Jurkat, Clone E6-1 (cell line): ENCODE results near the gene KDM4C.
"Not testable (repeated sequence)": the region's sequence is repeated elsewhere in the genome, so short reads cannot be mapped to it uniquely, and the experiment has no call there.

Source experiments
- DNase-seq: peaks from one replicate; pipeline ENCODE4 v3.0.0-alpha.2; 2011; ENCODE audit warnings: low read depth, low spot score
- H3K4me3 ChIP-seq: 2 replicates; pipeline ENCODE4 v1.5.1; 2011; ENCODE audit warnings: mild to moderate bottlenecking, low read length, control low read depth, moderate library complexity

The KDM4C gene

DNA sequence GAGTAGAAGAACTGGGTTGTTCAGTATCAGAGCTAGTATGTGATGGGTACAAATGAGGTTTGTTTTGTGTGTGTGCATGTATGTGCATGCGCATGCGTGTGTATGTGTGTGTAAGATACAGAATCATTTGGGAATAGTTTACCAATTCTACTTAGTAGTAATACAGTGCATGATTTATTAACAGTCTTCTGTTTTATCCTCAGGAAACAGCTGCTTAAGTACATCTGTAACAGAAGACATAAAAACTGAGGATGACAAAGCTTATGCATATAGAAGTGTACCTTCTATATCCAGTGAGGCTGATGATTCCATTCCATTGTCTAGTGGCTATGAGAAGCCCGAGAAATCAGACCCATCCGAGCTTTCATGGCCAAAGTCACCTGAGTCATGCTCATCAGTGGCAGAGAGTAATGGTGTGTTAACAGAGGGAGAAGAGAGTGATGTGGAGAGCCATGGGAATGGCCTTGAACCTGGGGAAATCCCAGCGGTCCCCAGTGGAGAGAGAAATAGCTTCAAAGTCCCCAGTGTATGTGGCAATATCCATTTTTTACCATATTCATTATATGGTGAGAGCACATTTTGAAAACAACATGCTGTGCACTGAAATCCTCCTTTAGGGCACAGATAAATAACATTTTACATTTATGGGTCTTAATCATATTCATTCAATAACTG is 228.5 kb downstream of the KDM4C start:
- DNase-seq, result no peak
- no peak overlapping the region for H3K4me3 ChIP-seq

DNA sequence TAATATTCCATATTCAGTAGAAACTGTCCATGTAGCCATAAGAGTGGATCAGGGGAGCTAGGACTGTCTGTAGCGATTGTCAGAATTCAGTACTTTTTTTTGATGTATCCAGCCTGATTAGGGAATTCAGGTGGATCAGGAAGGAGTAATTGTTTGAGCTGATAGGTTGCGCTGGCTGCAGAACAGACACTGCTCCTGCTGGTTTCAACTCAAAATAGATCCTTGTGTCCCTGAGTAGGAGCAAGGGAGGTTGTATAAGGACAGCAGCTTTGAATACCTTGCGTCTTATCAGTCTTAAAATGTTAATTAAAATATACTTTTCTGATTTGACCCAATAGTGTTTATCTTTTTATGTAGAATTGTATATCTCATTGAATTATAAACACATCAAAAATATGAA is 229.6 kb downstream of the KDM4C start:
- no peak for DNase-seq
- no peak overlapping the region for H3K4me3 ChIP-seq

DNA sequence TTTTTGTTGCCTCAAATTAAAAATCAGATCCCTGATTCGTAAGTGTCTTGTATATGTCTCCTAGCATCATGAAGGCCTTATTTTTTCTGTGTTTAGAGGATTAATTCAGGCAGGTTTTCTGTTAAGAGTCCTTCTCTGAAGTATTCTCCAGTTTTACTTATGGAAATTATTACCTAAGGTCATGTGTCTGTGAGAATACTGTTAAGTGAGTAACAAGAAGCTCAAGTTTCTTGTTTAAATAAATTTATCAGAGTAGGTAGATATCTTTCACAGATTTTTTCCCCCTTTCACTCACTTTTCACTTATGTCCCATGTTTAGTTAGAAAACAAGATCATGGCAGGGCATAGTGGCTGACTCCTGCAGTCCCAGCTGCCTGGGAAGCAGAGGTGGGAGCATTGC is 233.6 kb downstream of the KDM4C start:
- DNase-seq, result no peak
- H3K4me3 ChIP-seq, result no peak overlapping the region

DNA sequence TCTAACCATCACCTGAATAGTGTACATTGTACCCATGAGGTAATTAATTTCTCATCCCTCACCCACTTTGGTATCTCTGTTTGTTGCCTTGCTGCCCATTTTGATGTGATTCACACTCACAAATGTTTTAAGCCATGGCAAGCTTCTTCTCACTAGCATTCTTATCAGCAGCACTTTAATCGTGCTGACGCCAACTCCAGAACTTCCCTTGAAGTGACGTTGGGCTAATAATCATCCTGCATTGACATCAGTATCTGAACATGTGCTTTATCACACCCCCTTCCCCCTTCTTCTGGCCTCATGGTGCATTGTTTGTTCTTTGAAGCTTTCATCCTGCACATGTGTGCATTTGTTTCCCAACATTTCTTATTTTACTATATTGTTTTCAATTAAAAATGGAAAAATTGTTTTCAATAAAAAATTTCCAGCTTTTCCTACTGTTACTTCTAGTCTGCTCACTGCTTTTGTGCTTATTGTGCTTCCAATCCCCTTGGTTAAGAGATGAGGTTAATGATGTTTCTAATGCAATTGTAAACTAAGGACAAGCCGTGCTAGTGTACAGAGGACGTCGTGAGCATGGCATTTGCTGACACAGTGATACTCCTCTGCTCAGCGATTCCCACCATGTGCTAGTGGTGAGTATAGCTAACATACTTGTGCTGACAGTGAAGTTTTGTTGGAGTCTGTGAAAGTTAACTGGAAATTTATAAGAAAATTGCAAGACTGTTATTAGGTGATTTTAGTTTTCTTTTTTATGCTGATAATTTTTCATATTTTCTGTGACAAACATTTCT is 238.5 kb downstream of the KDM4C start:
- H3K4me3 ChIP-seq, result no peak overlapping the region
- no peak for DNase-seq

DNA sequence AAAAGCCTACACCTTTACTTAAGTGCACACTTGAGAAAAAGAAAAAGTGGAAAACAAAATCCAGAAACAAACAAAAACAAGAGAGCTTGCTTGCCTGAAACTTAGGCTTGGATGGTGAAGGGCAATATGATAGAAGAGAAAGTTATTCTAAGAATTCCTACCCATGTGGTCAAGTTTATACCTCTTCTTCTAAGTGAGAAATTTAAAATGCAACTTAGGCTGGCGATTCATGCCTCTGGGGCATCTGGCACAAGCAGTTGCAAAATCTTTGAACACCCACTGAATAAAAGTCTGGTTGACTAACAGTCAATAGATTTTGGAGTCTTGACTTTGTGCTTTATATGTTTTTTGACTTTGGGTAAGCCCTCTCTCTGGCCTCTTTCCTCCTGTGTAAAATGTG is 239.6 kb downstream of the KDM4C start:
- H3K4me3 ChIP-seq, result no peak overlapping the region
- DNase-seq, result no peak

DNA sequence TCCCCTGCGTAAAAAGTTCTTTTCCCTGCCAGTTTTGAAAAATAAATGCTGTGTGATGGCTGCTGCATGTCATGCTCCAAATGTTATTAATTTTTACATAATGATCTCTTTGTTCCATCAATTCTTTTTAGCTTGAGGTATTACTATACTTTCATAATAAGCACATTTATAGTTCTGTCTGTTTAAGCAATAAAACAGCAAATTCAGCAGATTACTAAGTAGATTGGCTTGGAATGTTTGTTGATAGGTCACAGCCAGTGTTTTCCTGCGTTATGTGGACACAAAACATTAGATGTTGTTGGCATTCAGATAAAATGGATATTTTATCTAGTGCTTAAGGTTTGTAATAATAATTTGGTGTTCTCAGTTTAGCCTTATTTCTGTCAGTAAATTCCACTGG is 242.0 kb downstream of the KDM4C start:
- no peak overlapping the region for H3K4me3 ChIP-seq
- DNase-seq, result no peak

DNA sequence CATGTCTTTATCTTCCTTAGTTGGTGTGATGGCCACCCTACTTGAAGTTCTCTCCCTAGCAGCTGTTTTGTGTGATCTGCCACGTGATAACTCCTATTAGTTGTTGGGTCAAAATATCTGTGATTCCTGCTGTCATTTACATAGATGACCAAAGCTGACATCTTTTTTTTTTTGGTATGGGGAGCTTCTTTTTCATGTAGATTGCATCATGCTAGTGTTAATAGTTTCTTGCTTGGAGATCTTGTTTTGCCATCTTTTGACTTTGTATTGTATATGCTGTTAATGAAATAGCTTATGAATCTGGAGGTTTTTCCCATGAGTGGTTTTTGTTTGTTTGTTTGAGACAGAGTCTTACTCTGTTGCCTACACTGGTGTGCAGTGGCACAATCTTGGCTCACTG is 243.8 kb downstream of the KDM4C start:
- no peak overlapping the region for H3K4me3 ChIP-seq
- DNase-seq, result no peak

DNA sequence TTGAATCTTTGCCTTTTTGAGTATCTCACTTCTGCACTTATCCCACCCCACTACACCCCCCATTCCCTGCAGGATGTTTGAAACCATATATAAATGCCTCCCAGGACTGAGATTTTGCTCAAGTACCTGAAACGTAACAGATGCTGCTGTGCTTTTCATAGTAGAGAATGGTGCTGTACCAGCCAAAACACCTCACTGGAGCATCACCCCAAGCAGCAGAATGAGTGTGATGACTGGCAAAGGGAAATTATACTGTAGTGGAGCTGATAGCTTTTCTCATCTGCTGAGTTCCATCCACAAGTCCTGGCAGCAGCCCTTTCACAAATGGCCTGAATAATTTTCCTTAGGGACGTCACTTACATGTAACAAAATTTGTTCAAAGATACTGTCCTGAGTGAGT is 246.1 kb downstream of the KDM4C start:
- DNase-seq, result no peak

DNA sequence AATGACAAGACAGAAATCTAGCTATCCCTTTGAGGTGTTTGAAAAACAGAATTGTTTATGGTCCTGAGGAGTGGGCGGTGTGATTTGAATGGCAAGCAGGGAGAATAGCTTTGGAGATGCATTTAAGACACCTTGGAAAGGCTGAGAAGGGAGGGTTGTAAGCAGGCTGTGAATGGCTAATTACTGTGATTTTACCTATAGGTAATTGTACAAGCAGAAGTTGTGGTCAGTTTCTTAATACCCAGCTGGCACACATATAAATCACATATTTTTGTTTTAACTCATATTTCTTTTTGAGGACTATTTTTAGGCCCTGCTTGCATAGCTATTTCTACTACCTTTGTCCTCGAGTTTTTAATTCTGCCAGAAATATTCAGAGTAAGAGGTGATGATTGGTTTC is 248.6 kb downstream of the KDM4C start:
- DNase-seq, result no peak
- H3K4me3 ChIP-seq, result no peak overlapping the region

More for the DNA sequence above, 246.1 kb downstream of the KDM4C start:
- H3K4me3 ChIP-seq, result no peak overlapping the region

DNA sequence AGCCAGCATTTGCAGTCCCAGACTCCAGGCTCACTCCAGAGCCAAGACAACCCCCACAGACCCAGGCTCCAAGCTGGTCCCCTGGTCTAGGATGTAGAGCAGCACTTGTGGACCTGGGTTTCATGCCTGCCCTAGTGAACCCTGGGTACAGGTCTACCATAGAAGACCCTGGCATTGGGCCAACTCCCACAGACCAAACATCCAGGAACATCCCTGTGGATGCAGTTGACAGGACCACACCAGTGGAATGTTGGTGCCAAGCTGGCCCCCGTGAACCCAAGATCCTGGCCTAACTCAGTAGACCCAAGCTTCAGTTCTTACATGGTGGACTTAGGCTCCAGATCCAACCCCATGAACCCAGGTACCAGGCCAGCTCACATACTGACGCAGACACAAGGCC is 250.6 kb downstream of the KDM4C start:
- H3K4me3 ChIP-seq, result no peak overlapping the region
- DNase-seq, result no peak

DNA sequence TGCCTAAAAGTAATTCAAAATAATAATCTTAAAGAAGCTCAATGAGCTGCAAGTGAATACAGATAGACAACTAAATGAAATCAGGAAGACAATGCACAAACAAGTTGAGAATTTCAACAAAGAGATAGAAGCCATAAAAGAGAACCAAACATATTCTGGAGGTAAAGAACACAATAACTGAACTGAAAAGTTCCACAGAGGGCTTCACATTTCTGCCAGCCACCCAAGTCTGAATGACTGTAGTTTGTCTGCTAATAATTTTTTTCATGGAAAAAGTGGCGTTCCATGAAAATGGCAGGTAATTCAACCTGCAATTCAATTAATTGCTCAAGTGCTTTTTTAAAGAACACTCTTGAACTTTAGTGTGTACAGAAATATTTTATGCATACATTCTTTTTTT is 251.3 kb downstream of the KDM4C start:
- no peak for DNase-seq
- no peak overlapping the region for H3K4me3 ChIP-seq

DNA sequence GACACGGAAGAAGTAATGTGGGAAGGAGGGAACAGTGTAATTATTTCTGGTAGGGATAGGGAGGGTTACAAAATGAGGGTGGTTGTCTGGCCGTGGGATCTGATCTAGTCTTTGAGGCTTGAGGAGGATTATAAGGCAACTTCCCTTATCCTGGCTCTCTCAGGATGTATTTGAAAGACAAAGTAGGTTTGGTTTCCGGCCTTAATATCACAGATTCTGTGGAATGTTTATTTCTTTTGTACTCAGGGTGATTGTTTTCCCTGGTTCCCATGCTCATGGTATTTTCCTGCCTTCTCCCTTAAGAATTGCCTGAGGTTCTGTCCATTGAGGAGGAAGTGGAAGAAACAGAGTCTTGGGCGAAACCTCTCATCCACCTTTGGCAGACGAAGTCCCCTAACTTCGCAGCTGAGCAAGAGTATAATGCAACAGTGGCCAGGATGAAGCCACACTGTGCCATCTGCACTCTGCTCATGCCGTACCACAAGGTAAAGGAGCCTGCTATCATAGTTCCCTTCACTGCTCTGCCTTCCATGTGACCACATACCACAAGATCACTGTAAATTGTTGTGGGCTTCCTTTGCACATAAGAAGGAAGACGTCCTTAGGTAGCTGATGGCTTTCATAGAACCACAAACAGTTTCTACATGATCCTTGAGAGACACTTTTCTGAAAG is 253.8 kb downstream of the KDM4C start:
- no peak overlapping the region for H3K4me3 ChIP-seq
- DNase-seq, result peak; percentile 96

DNA sequence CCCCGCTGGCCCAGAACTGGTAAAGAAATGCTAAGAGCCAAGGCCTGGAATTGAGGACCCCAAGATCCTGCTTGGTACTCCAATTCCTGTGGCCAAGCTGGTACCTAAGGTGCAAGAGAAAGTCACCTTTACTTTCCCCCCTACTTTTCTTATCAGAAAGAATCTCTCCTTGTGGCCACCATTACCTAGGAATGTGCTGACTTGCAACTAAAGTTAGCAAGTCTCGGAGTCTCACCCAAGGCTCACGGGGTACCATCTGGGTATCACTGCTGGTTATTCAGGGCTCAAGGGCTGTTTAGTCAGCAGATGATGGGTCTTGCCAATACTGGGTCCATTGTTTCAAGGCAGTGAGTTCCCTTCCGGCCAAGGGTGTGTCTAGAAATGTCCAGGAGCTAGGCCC is 270.2 kb downstream of the KDM4C start:
- H3K4me3 ChIP-seq, result no peak overlapping the region
- DNase-seq, result no peak

DNA sequence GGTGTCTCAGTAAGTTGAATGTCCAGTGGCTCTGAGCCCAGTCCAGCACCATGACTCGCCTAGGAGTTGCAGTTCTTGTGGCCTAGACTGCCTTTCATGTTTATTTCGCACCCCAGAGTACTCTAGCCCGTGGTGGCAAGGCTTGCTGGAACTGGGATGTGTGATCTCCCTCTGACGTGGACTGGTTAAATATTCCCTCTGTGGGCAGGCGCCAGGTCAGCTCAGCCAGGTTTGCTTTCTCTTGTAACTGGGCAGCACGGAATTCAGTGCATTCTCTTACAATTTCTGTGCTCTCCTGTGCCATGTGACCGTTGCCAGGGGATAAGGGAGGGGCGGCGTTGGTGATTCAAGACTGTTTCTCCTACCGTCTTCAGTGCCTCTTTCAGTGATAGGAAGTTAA is 270.8 kb downstream of the KDM4C start:
- H3K4me3 ChIP-seq, result no peak overlapping the region
- no peak for DNase-seq

DNA sequence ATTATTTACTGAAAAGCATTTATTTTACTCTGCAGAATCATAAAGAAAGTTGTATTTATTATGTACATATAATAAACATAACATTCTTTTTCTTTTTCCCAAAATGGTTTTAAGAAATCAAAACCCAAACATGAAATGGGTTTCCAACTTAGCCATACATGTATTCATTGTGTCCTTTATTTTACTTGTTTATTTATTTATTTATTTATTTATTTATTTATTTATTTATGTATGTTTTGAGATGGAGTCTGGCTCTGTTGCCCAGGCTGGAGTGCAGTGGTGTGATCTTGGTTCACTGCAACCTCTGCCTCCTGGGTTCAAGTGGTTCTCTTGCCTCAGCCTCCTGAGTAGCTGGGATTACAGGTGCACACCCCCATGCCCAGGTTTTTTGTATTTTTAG is 273.2 kb downstream of the KDM4C start:
- H3K4me3 ChIP-seq, DNase-seq: not testable (repeated sequence)

DNA sequence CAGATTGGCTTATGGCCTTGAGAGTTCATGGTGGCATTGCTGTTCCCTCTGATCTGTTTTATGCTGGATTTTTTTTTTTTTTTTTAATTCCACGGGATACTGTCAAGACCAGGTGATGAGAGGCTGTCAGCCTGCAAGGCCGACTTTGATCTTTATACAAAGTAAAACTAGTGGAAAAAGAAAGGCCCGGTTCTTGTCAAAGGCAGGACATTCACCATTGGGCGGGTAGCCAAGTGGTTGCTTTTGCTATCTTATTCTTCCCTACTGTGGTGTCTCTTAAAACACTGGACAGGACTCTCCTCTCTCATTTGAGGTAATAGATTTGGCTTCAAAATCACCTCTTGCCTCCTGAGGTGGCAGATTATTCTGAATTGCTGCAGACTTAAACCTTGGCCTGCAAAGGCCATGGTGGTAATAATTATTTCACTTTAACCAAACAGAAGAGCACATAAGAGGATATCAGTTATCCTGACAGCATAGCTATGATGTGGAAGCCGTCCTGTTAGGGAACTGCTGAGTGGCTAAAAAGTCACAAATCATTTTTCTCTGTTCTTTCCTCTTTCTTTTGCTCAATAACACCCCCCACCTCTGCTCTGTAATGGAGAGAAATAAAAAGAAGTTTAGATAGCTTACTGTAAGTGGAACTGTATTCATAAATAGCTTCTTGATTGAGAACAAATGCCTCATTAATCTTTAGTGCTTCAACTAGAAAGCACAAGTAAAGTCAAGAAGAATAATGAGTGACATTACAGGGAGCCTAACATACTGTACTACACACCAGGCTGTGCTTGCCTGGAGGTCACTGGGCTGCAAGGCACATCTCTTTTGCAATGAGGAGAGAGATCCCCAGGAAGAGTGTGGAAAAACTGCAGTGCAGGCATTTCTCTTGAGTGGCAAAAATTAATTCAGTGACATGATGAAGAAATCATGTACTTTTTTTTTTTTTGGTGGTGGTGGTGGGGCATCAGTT is 275.6 kb downstream of the KDM4C start:
- H3K4me3 ChIP-seq, result no peak overlapping the region
- DNase-seq, result no peak

DNA sequence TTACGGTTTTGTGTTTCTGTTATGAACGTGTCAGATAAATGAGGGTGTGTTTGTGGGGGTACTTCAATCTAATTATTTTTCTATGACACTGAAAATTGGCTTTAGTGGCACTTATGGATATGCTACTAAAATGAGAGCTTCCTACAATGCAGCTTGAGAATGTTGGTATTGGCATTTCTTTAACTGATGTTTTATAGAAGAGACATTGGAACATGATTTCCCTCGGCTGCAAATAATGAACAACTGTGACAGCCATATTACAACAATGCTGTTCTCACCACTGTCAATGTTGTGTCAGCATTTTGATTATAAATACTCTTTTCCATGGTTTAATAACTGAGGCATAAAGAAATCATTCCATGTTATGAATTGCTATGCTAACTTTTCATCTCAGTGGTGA is 279.4 kb downstream of the KDM4C start:
- no peak for DNase-seq
- no peak overlapping the region for H3K4me3 ChIP-seq

DNA sequence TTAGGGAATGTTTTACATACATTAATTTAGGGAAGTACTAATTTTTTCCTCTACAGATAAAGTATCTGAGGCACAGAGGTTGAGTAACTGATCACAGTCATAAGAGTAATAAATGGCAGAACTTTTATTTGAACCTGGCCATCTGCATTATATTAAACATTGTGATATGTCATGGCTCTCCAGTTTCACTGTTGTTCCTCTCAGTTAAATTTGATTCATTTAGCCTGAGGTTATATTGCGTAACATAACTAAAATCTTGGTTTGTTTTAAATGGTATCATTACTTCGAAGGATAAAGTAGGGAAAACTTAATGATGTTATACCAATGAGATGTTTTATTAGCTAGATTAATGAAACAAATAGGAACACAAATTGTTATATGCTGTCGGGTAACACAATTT is 284.4 kb downstream of the KDM4C start:
- DNase-seq, result no peak
- no peak overlapping the region for H3K4me3 ChIP-seq

DNA sequence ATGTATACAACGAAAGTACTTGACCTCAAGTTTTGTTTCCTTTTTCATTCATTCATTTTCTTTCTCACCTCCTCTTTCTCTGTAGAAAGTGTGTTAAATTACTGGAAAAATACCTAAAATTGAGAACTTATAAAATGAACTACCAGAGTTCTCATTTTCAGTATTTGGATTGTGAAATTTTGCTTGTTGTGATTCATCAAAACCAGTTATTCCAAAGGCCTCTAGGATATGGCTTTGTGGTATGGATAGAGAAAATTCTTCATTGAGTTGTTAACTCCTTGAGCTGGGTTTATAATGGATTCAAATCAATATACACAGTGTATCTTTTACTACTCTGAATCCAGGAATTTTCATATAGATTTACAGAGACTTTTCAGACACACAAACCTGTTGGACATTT is 287.6 kb downstream of the KDM4C start:
- no peak for DNase-seq
- H3K4me3 ChIP-seq, result no peak overlapping the region
